ENCODE results near the gene NXPH1. TPM values are rescaled to one million over a fixed set of nuclear protein-coding genes. Genes with fewer than 3 reads are reported as not detected.

NXPH1 gene
- total RNA-seq, 1 experiment from 2014 or later = 1.2 TPM

GRCh38 chr7:8605221-8605620 is 171.8 kb downstream of the NXPH1 start:
- Mint-ChIP-seq H3K36me3 (ENCODE audit: insufficient read depth, unreplicated experiment) (no peaks in the 10 kb centered on the region), H3K4me1 (ENCODE audit: low read depth, unreplicated experiment) (no peaks in the 10 kb centered on the region), H3K4me3 (ENCODE audit: unreplicated experiment) (no peak overlapping the region), H3K9me3 (ENCODE audit: unreplicated experiment) (peaks cover 8% of the 10 kb centered on the region), H3K27ac (ENCODE audit: unreplicated experiment) (no peak overlapping the region), H3K27me3 (ENCODE audit: insufficient read depth, unreplicated experiment) (peaks cover 3% of the 10 kb centered on the region)
- Histone ChIP-seq H3K27me3 (replicated peaks; ENCODE audit: control insufficient read depth, insufficient read depth, low read length) (no peaks in the 10 kb centered on the region), H3K4me1 (no peaks in the 10 kb centered on the region), H3K4me3 (ENCODE audit: low read depth, low read length) (no peak overlapping the region), H3K36me3 (ENCODE audit: control insufficient read depth, insufficient read depth, low read length) (no peaks in the 10 kb centered on the region), H3K9me3 (no peaks in the 10 kb centered on the region)
- no peak for TF ChIP-seq CTCF (IDR thresholded peaks at IDR 0.05; ENCODE audit: insufficient read depth in 1 of 2, low read depth in 1 of 2, low read length in 1 of 2, severe bottlenecking in 1 of 2, unreplicated experiment in 1 of 2)
- intact Hi-C loops (cut with micrococcal nuclease; ENCODE audit: unreplicated experiment) = loop anchor here (5.0 kb wide), 1 partner anchor 168 kb away; no protein-coding TSS in a partner anchor
- BruUV-seq (replicated peaks) = no TSS peak
- ChIA-PET CTCF (no interaction called here), POLR2A (no interaction called here)
- DNase-seq = no peak

GRCh38 chr7:8612584-8612983 is 179.2 kb downstream of the NXPH1 start:
- no peaks in the 10 kb centered on the region for H3K4me1 ChIP-seq
- Mint-ChIP-seq H3K4me1 (ENCODE audit: low read depth, unreplicated experiment) (no peaks in the 10 kb centered on the region), H3K27ac (ENCODE audit: unreplicated experiment) (no peak overlapping the region), H3K27me3 (ENCODE audit: insufficient read depth, unreplicated experiment) (peaks cover 3% of the 10 kb centered on the region), H3K9me3 (ENCODE audit: unreplicated experiment) (peaks cover 6% of the 10 kb centered on the region), H3K36me3 (ENCODE audit: insufficient read depth, unreplicated experiment) (no peaks in the 10 kb centered on the region), H3K4me3 (ENCODE audit: unreplicated experiment) (no peak overlapping the region)
- H3K4me3 ChIP-seq (ENCODE audit: low read depth, low read length) = no peak overlapping the region
- TF ChIP-seq CTCF (IDR thresholded peaks at IDR 0.05; ENCODE audit: insufficient read depth in 1 of 2, low read depth in 1 of 2, low read length in 1 of 2, severe bottlenecking in 1 of 2, unreplicated experiment in 1 of 2) = no peak
- intact Hi-C loops (cut with micrococcal nuclease; ENCODE audit: unreplicated experiment) = no loop called here
- H3K27me3 ChIP-seq (replicated peaks; ENCODE audit: control insufficient read depth, insufficient read depth, low read length) = no peaks in the 10 kb centered on the region
- DNase-seq = no peak
- CTCF ChIA-PET = no interaction called here
- H3K9me3 ChIP-seq = no peaks in the 10 kb centered on the region
- no TSS peak for BruUV-seq (replicated peaks)
- POLR2A ChIA-PET = no interaction called here
- H3K36me3 ChIP-seq (ENCODE audit: control insufficient read depth, insufficient read depth, low read length) = no peaks in the 10 kb centered on the region

GRCh38 chr7:8613191-8613590 is 179.8 kb downstream of the NXPH1 start:
- Histone ChIP-seq H3K4me3 (ENCODE audit: low read depth, low read length) (no peak overlapping the region), H3K4me1 (peaks cover 3% of the 10 kb centered on the region), H3K27me3 (replicated peaks; ENCODE audit: control insufficient read depth, insufficient read depth, low read length) (no peaks in the 10 kb centered on the region), H3K36me3 (ENCODE audit: control insufficient read depth, insufficient read depth, low read length) (no peaks in the 10 kb centered on the region), H3K9me3 (no peaks in the 10 kb centered on the region)
- H3K27me3 Mint-ChIP-seq (ENCODE audit: insufficient read depth, unreplicated experiment) = no peaks in the 10 kb centered on the region
- H3K4me1 Mint-ChIP-seq (ENCODE audit: low read depth, unreplicated experiment) = no peaks in the 10 kb centered on the region
- no peak overlapping the region for H3K27ac Mint-ChIP-seq (ENCODE audit: unreplicated experiment)
- no peak for TF ChIP-seq CTCF (IDR thresholded peaks at IDR 0.05; ENCODE audit: insufficient read depth in 1 of 2, low read depth in 1 of 2, low read length in 1 of 2, severe bottlenecking in 1 of 2, unreplicated experiment in 1 of 2)
- intact Hi-C loops (cut with micrococcal nuclease; ENCODE audit: unreplicated experiment) = no loop called here
- no peak for DNase-seq
- H3K4me3 Mint-ChIP-seq (ENCODE audit: unreplicated experiment) = no peak overlapping the region
- ChIA-PET POLR2A (no interaction called here), CTCF (no interaction called here)
- no peaks in the 10 kb centered on the region for H3K36me3 Mint-ChIP-seq (ENCODE audit: insufficient read depth, unreplicated experiment)
- no TSS peak for BruUV-seq (replicated peaks)
- H3K9me3 Mint-ChIP-seq (ENCODE audit: unreplicated experiment) = no peaks in the 10 kb centered on the region

All from Caco-2 (cell line).